ENCODE data around the gene USP9X.
"Not testable (repeated sequence)": the region's sequence is repeated elsewhere in the genome, so short reads cannot be mapped to it uniquely, and the experiment has no call there.

Gene USP9X

GRCh38 chrX:41200785-41201184 lies 115.5 kb downstream of the USP9X start:
- H3K4me1 ChIP-seq (ENCODE audit: control insufficient read depth in 2 of 2, insufficient read depth in 2 of 2, low read length in 2 of 2), result no peaks in the 10 kb centered on the region
- no peak overlapping the region for H3K4me3 ChIP-seq (ENCODE audit: low read length in 2 of 2)
- H3K27ac ChIP-seq (ENCODE audit: low read depth in 2 of 2, low read length in 2 of 2), result no peak overlapping the region
- H3K9ac ChIP-seq (ENCODE audit: low read depth in 1 of 2, low read length in 2 of 2), result no peak overlapping the region
- no peaks in the 10 kb centered on the region for H3K9me3 ChIP-seq (ENCODE audit: control insufficient read depth in 2 of 2, low read length in 2 of 2)
- H3K36me3 ChIP-seq (ENCODE audit: control insufficient read depth in 2 of 2, insufficient read depth in 2 of 2, low read length in 2 of 2), result peaks cover 23 to 40% of the 10 kb centered on the region in 2 donors
- H3K27me3 ChIP-seq (ENCODE audit: control insufficient read depth in 2 of 2, insufficient read depth in 2 of 2, low read length in 2 of 2), result no peaks in the 10 kb centered on the region

GRCh38 chrX:41209853-41210252 lies 124.6 kb downstream of the USP9X start:
- H3K9me3 ChIP-seq (ENCODE audit: control insufficient read depth in 2 of 2, low read length in 2 of 2), result peaks cover 8% of the 10 kb centered on the region in 2 donors
- no peak overlapping the region for H3K9ac ChIP-seq (ENCODE audit: low read depth in 1 of 2, low read length in 2 of 2)
- no peaks in the 10 kb centered on the region for H3K27me3 ChIP-seq (ENCODE audit: control insufficient read depth in 2 of 2, insufficient read depth in 2 of 2, low read length in 2 of 2)
- no peak overlapping the region for H3K4me3 ChIP-seq (ENCODE audit: low read length in 2 of 2)
- H3K4me1 ChIP-seq (ENCODE audit: control insufficient read depth in 2 of 2, insufficient read depth in 2 of 2, low read length in 2 of 2), result no peaks in the 10 kb centered on the region
- peaks cover 29 to 36% of the 10 kb centered on the region in 2 donors for H3K36me3 ChIP-seq (ENCODE audit: control insufficient read depth in 2 of 2, insufficient read depth in 2 of 2, low read length in 2 of 2)
- H3K27ac ChIP-seq (ENCODE audit: low read depth in 2 of 2, low read length in 2 of 2), result no peak overlapping the region

GRCh38 chrX:41224605-41225004 lies 139.4 kb downstream of the USP9X start:
- Histone ChIP-seq H3K4me1 (ENCODE audit: control insufficient read depth in 2 of 2, insufficient read depth in 2 of 2, low read length in 2 of 2) (no peaks in the 10 kb centered on the region), H3K36me3 (ENCODE audit: control insufficient read depth in 2 of 2, insufficient read depth in 2 of 2, low read length in 2 of 2) (peaks cover 23 to 40% of the 10 kb centered on the region in 2 donors), H3K27me3 (ENCODE audit: control insufficient read depth in 2 of 2, insufficient read depth in 2 of 2, low read length in 2 of 2) (no peaks in the 10 kb centered on the region), H3K9ac (ENCODE audit: low read depth in 1 of 2, low read length in 2 of 2) (no peak overlapping the region), H3K4me3 (ENCODE audit: low read length in 2 of 2) (no peak overlapping the region), H3K9me3 (ENCODE audit: control insufficient read depth in 2 of 2, low read length in 2 of 2) (no peaks in the 10 kb centered on the region), H3K27ac (ENCODE audit: low read depth in 2 of 2, low read length in 2 of 2) (no peak overlapping the region)

- peaks cover 17 to 24% of the 10 kb centered on the region in 2 donors for H3K36me3 ChIP-seq (ENCODE audit: control insufficient read depth in 2 of 2, insufficient read depth in 2 of 2, low read length in 2 of 2)
- H3K4me3 ChIP-seq (ENCODE audit: low read length in 2 of 2), result no peak overlapping the region
- H3K27ac ChIP-seq (ENCODE audit: low read depth in 2 of 2, low read length in 2 of 2), result no peak overlapping the region
Observed at GRCh38 chrX:41233988-41234387, 148.7 kb downstream of the USP9X start.

GRCh38 chrX:41234471-41234870 lies 149.2 kb downstream of the USP9X start:
- not testable (repeated sequence) for H3K9me3 ChIP-seq (ENCODE audit: control insufficient read depth in 2 of 2, low read length in 2 of 2); H3K4me3 ChIP-seq (ENCODE audit: low read length in 2 of 2); H3K27ac ChIP-seq (ENCODE audit: low read depth in 2 of 2, low read length in 2 of 2); H3K9ac ChIP-seq (ENCODE audit: low read depth in 1 of 2, low read length in 2 of 2); H3K27me3 ChIP-seq (ENCODE audit: control insufficient read depth in 2 of 2, insufficient read depth in 2 of 2, low read length in 2 of 2); H3K4me1 ChIP-seq (ENCODE audit: control insufficient read depth in 2 of 2, insufficient read depth in 2 of 2, low read length in 2 of 2)
- H3K36me3 ChIP-seq (ENCODE audit: control insufficient read depth in 2 of 2, insufficient read depth in 2 of 2, low read length in 2 of 2), result peaks cover 17 to 24% of the 10 kb centered on the region in 2 donors

More at GRCh38 chrX:41233988-41234387, 148.7 kb downstream of the USP9X start:
- Histone ChIP-seq H3K27me3 (ENCODE audit: control insufficient read depth in 2 of 2, insufficient read depth in 2 of 2, low read length in 2 of 2) (no peaks in the 10 kb centered on the region), H3K9ac (ENCODE audit: low read depth in 1 of 2, low read length in 2 of 2) (no peak overlapping the region), H3K9me3 (ENCODE audit: control insufficient read depth in 2 of 2, low read length in 2 of 2) (no peaks in the 10 kb centered on the region), H3K4me1 (ENCODE audit: control insufficient read depth in 2 of 2, insufficient read depth in 2 of 2, low read length in 2 of 2) (no peaks in the 10 kb centered on the region)

GRCh38 chrX:41234962-41235361 lies 149.7 kb downstream of the USP9X start:
- Histone ChIP-seq H3K36me3 (ENCODE audit: control insufficient read depth in 2 of 2, insufficient read depth in 2 of 2, low read length in 2 of 2) (peaks cover 14 to 24% of the 10 kb centered on the region in 2 donors), H3K27ac (ENCODE audit: low read depth in 2 of 2, low read length in 2 of 2) (no peak overlapping the region), H3K4me3 (ENCODE audit: low read length in 2 of 2) (no peak overlapping the region), H3K27me3 (ENCODE audit: control insufficient read depth in 2 of 2, insufficient read depth in 2 of 2, low read length in 2 of 2) (no peaks in the 10 kb centered on the region), H3K9ac (ENCODE audit: low read depth in 1 of 2, low read length in 2 of 2) (no peak overlapping the region), H3K4me1 (ENCODE audit: control insufficient read depth in 2 of 2, insufficient read depth in 2 of 2, low read length in 2 of 2) (no peaks in the 10 kb centered on the region), H3K9me3 (ENCODE audit: control insufficient read depth in 2 of 2, low read length in 2 of 2) (no peaks in the 10 kb centered on the region)

GRCh38 chrX:41236629-41237028 lies 151.4 kb downstream of the USP9X start:
- Histone ChIP-seq H3K4me3 (ENCODE audit: low read length in 2 of 2) (no peak overlapping the region), H3K27ac (ENCODE audit: low read depth in 2 of 2, low read length in 2 of 2) (no peak overlapping the region), H3K36me3 (ENCODE audit: control insufficient read depth in 2 of 2, insufficient read depth in 2 of 2, low read length in 2 of 2) (peaks cover 9 to 18% of the 10 kb centered on the region in 2 donors), H3K27me3 (ENCODE audit: control insufficient read depth in 2 of 2, insufficient read depth in 2 of 2, low read length in 2 of 2) (no peaks in the 10 kb centered on the region), H3K4me1 (ENCODE audit: control insufficient read depth in 2 of 2, insufficient read depth in 2 of 2, low read length in 2 of 2) (no peaks in the 10 kb centered on the region), H3K9ac (ENCODE audit: low read depth in 1 of 2, low read length in 2 of 2) (no peak overlapping the region), H3K9me3 (ENCODE audit: control insufficient read depth in 2 of 2, low read length in 2 of 2) (no peaks in the 10 kb centered on the region)

- no peak overlapping the region for H3K27ac ChIP-seq (ENCODE audit: low read depth in 2 of 2, low read length in 2 of 2)
- no peak overlapping the region for H3K4me3 ChIP-seq (ENCODE audit: low read length in 2 of 2)
- H3K9ac ChIP-seq (ENCODE audit: low read depth in 1 of 2, low read length in 2 of 2), result no peak overlapping the region
- no peaks in the 10 kb centered on the region for H3K9me3 ChIP-seq (ENCODE audit: control insufficient read depth in 2 of 2, low read length in 2 of 2)
- no peaks in the 10 kb centered on the region for H3K36me3 ChIP-seq (ENCODE audit: control insufficient read depth in 2 of 2, insufficient read depth in 2 of 2, low read length in 2 of 2)
- H3K4me1 ChIP-seq (ENCODE audit: control insufficient read depth in 2 of 2, insufficient read depth in 2 of 2, low read length in 2 of 2), result no peaks in the 10 kb centered on the region
- H3K27me3 ChIP-seq (ENCODE audit: control insufficient read depth in 2 of 2, insufficient read depth in 2 of 2, low read length in 2 of 2), result no peaks in the 10 kb centered on the region
Observed at GRCh38 chrX:41240509-41240908, 155.3 kb downstream of the USP9X start.

- no peak overlapping the region for H3K27ac ChIP-seq (ENCODE audit: low read depth in 2 of 2, low read length in 2 of 2)
- H3K9me3 ChIP-seq (ENCODE audit: control insufficient read depth in 2 of 2, low read length in 2 of 2), result no peaks in the 10 kb centered on the region
- H3K4me3 ChIP-seq (ENCODE audit: low read length in 2 of 2), result no peak overlapping the region
Observed at GRCh38 chrX:41241962-41242361, 156.7 kb downstream of the USP9X start.

GRCh38 chrX:41245641-41246040 lies 160.4 kb downstream of the USP9X start:
- Histone ChIP-seq H3K4me1 (ENCODE audit: control insufficient read depth in 2 of 2, insufficient read depth in 2 of 2, low read length in 2 of 2) (no peaks in the 10 kb centered on the region), H3K9ac (ENCODE audit: low read depth in 1 of 2, low read length in 2 of 2) (no peak overlapping the region), H3K36me3 (ENCODE audit: control insufficient read depth in 2 of 2, insufficient read depth in 2 of 2, low read length in 2 of 2) (no peaks in the 10 kb centered on the region), H3K9me3 (ENCODE audit: control insufficient read depth in 2 of 2, low read length in 2 of 2) (no peaks in the 10 kb centered on the region), H3K27ac (ENCODE audit: low read depth in 2 of 2, low read length in 2 of 2) (no peak overlapping the region), H3K4me3 (ENCODE audit: low read length in 2 of 2) (no peak overlapping the region), H3K27me3 (ENCODE audit: control insufficient read depth in 2 of 2, insufficient read depth in 2 of 2, low read length in 2 of 2) (no peaks in the 10 kb centered on the region)

More at GRCh38 chrX:41241962-41242361, 156.7 kb downstream of the USP9X start:
- no peaks in the 10 kb centered on the region for H3K4me1 ChIP-seq (ENCODE audit: control insufficient read depth in 2 of 2, insufficient read depth in 2 of 2, low read length in 2 of 2)
- no peaks in the 10 kb centered on the region for H3K27me3 ChIP-seq (ENCODE audit: control insufficient read depth in 2 of 2, insufficient read depth in 2 of 2, low read length in 2 of 2)
- no peak overlapping the region for H3K9ac ChIP-seq (ENCODE audit: low read depth in 1 of 2, low read length in 2 of 2)
- H3K36me3 ChIP-seq (ENCODE audit: control insufficient read depth in 2 of 2, insufficient read depth in 2 of 2, low read length in 2 of 2), result no peaks in the 10 kb centered on the region

GRCh38 chrX:41250867-41251266 lies 165.6 kb downstream of the USP9X start:
- Histone ChIP-seq H3K4me1 (ENCODE audit: control insufficient read depth in 2 of 2, insufficient read depth in 2 of 2, low read length in 2 of 2) (no peaks in the 10 kb centered on the region), H3K27me3 (ENCODE audit: control insufficient read depth in 2 of 2, insufficient read depth in 2 of 2, low read length in 2 of 2) (peaks cover 8 to 11% of the 10 kb centered on the region in 2 donors), H3K9me3 (ENCODE audit: control insufficient read depth in 2 of 2, low read length in 2 of 2) (no peaks in the 10 kb centered on the region), H3K36me3 (ENCODE audit: control insufficient read depth in 2 of 2, insufficient read depth in 2 of 2, low read length in 2 of 2) (no peaks in the 10 kb centered on the region), H3K4me3 (ENCODE audit: low read length in 2 of 2) (no peak overlapping the region), H3K27ac (ENCODE audit: low read depth in 2 of 2, low read length in 2 of 2) (no peak overlapping the region), H3K9ac (ENCODE audit: low read depth in 1 of 2, low read length in 2 of 2) (no peak overlapping the region)
